KOPT-K1 (cell line): ENCODE data around the gene INPP5A.

Experiments
- H3K27ac ChIP-seq: fragments of 200-600 bp; sonication (generic); 2 replicates; pipeline ENCODE4 v1.5.1; 2016; ENCODE audit warnings: antibody characterized with exemption, mild to moderate bottlenecking, low read depth, low read length; ENCODE audit not compliant: poor library complexity, severe bottlenecking
- H3K36me3 ChIP-seq: fragments of 200-600 bp; sonication (generic); 2 replicates; pipeline ENCODE4 v1.5.1; 2017; ENCODE audit warnings: antibody characterized with exemption, mild to moderate bottlenecking, low read length, moderate library complexity; ENCODE audit not compliant: insufficient read depth
- H3K9me3 ChIP-seq: fragments of 200-600 bp; sonication (generic); 2 replicates; pipeline ENCODE4 v1.5.1; 2017; ENCODE audit warnings: antibody characterized with exemption, low read length, mild to moderate bottlenecking; ENCODE audit not compliant: insufficient read depth, poor library complexity, severe bottlenecking

Gene INPP5A

GRCh38 chr10:132510174-132510611, 27.4 kb upstream of the INPP5A start:
- no peaks in the 10 kb centered on the region for H3K9me3 ChIP-seq
- H3K36me3 ChIP-seq: no peaks in the 10 kb centered on the region
- H3K27ac ChIP-seq: no peak overlapping the region

- Histone ChIP-seq H3K27ac (no peak overlapping the region), H3K36me3 (no peaks in the 10 kb centered on the region)
Observed at GRCh38 chr10:132511121-132512051, 26.2 kb upstream of the INPP5A start.

GRCh38 chr10:132512052-132512442, 25.5 kb upstream of the INPP5A start:
- Histone ChIP-seq H3K36me3 (no peaks in the 10 kb centered on the region), H3K9me3 (no peaks in the 10 kb centered on the region), H3K27ac (no peak overlapping the region)

More at GRCh38 chr10:132511121-132512051, 26.2 kb upstream of the INPP5A start:
- no peaks in the 10 kb centered on the region for H3K9me3 ChIP-seq

- no peaks in the 10 kb centered on the region for H3K9me3 ChIP-seq
Observed at GRCh38 chr10:132512693-132513345, 24.8 kb upstream of the INPP5A start.

GRCh38 chr10:132514821-132515520, 22.6 kb upstream of the INPP5A start:
- no peaks in the 10 kb centered on the region for H3K9me3 ChIP-seq
- H3K27ac ChIP-seq: no peak overlapping the region
- no peaks in the 10 kb centered on the region for H3K36me3 ChIP-seq

More at GRCh38 chr10:132512693-132513345, 24.8 kb upstream of the INPP5A start:
- Histone ChIP-seq H3K27ac (no peak overlapping the region), H3K36me3 (no peaks in the 10 kb centered on the region)

- Histone ChIP-seq H3K36me3 (no peaks in the 10 kb centered on the region), H3K27ac (no peak overlapping the region)
Observed at GRCh38 chr10:132515811-132516726, 21.5 kb upstream of the INPP5A start.

GRCh38 chr10:132516771-132517725, 20.5 kb upstream of the INPP5A start:
- Histone ChIP-seq H3K27ac (no peak overlapping the region), H3K9me3 (no peaks in the 10 kb centered on the region), H3K36me3 (no peaks in the 10 kb centered on the region)

More at GRCh38 chr10:132515811-132516726, 21.5 kb upstream of the INPP5A start:
- H3K9me3 ChIP-seq: no peaks in the 10 kb centered on the region

GRCh38 chr10:132517951-132518521, 19.6 kb upstream of the INPP5A start:
- Histone ChIP-seq H3K27ac (no peak overlapping the region), H3K36me3 (no peaks in the 10 kb centered on the region)

GRCh38 chr10:132518572-132519381, 18.8 kb upstream of the INPP5A start:
- Histone ChIP-seq H3K9me3 (no peaks in the 10 kb centered on the region), H3K27ac (no peak overlapping the region), H3K36me3 (no peaks in the 10 kb centered on the region)

More at GRCh38 chr10:132517951-132518521, 19.6 kb upstream of the INPP5A start:
- H3K9me3 ChIP-seq: no peaks in the 10 kb centered on the region

GRCh38 chr10:132519382-132520176, 18.0 kb upstream of the INPP5A start:
- Histone ChIP-seq H3K9me3 (no peaks in the 10 kb centered on the region), H3K36me3 (no peaks in the 10 kb centered on the region), H3K27ac (no peak overlapping the region)

GRCh38 chr10:132520177-132520811, 17.3 kb upstream of the INPP5A start:
- Histone ChIP-seq H3K9me3 (no peaks in the 10 kb centered on the region), H3K36me3 (no peaks in the 10 kb centered on the region), H3K27ac (no peak overlapping the region)
